Measurements from ENCODE around the gene SYNDIG1L.
A peak's percentile ranks its signal among the peaks of the same experiment; 100 is the strongest.
"Not testable (repeated sequence)": the region's sequence is repeated elsewhere in the genome, so short reads cannot be mapped to it uniquely, and the experiment has no call there.

The SYNDIG1L gene

DNA sequence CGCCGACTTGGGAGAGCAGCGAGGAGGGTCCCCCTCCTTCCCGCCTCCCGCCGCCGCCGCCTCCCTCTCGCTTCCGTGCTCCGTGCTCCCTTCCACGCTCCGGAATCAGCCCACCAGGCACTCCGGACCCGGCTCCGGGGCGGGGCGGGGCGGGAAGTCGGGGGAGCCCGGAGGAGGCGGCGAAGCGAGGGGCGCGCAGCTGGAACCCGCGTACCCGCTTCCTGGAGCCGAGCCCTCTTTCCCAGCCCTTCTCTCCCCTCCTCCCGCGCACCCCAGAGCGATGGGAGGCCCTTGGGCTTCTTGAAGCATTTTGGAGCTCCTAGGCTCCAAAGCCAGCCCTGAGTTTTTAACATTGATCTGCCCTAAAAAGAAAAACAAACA is at the start of gene SYNDIG1L:
Gene SYNDIG1L, minus strand, starts transcription at position 9 of the 381 bp plus-strand sequence. CDS start 16,466 bp downstream, outside the sequence.
- no peak for DNase-seq (ENCODE audit: low spot score)

DNA sequence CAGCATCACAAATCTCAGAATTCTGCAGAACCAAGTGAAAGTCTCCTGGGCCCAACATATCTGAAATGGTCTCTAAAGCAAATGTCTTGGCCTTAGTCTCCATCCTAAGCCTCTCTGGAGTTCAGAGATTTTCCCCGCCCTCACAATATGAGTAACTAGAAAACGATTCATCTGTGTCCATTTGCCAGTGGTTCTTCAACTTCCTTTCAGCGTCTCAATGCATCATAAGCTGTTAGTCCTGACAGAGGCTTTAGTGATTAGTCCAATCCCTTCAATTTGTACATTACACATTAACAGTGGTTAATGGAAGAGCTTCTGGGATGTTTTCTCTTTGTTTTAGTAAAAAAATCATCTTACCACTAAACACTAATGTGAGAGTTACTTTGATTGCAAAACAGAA is 49.7 kb upstream of the SYNDIG1L start:
- DNase-seq (ENCODE audit: low spot score), result no peak

DNA sequence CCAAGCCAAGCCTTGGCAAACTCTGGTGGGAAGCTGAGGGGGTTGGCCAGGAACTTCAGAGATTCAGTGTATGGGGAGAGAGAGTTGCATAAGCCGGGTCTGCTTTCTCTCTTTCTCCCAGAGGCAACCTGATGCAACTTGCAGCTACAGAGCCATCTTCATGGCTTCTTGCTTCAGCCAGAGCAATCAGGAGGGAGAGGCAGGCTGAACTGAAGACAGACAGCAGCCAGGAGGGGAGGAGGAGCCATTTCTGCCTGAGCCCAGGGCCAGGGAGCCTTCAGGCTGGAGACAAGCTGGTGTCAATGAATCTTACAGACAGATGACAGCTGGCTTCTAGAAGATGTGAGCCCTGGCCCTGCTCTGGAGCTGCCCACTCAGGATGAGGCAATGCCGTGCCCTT is 48.4 kb upstream of the SYNDIG1L start:
- no peak for DNase-seq (ENCODE audit: low spot score)

DNA sequence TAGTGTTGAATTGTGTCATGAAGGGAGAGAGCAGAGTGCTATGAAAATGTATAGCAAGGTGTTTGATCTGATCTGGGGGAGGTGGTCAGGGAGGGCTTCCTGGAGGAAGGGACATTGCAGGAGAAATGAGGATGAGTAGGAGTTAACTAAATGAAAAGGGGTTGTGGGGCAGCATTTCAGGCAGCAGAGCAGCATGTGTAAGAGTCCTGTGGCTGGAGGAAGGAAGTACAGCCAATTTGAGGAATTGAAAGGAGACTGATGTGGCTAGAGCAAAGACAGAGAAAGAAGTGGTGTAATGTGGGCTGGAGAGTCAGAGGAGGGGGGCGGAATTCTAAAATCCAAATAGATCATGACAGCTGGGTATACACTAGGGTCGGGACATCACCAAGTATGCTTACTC is 46.6 kb upstream of the SYNDIG1L start:
- DNase-seq (ENCODE audit: low spot score), result no peak

DNA sequence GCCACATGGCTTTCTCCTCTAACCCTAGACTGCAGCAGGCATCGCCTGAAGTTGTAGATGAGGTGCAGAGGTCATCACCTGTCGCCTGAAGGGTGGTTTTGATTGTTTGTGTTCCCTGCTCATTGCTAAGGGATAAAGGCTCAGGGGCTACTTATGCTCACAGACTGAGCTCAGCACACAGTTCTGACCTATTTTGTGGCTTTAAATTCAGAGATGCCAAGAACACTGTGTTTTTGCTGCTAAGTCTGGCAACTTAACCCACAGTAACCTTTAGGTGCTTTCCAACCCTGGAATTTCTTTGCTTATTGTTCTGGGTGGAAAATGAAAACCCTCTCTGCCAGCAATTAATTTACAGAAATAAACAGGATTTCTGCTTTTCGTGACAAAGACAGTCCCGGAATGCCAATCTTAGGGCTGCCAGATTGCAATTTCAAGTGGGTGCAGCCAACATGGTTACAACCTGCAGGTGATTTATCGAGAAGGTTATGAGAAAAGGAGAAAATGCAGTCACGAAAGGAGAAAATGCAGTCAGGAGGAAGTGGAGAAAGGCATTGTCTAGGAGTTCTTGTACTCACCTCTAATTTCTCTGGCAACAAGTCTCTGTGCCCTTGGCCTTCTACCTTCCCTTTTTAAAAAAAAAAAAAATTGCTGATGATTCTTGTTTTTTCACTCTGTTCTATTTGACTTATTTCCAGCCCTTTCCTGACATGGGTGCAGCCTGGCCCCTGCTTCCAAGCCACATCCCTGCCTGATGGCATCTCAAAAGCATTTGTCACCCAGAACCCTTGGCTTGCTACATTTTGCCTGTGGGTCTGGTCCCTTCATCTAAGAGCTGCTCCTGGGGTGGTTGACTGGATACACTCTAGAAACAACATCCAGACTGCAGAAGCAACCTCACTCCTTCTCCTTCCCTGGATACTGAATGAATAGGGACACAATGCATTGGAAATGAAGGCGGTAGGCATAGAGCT is 43.8 kb upstream of the SYNDIG1L start:
- DNase-seq (ENCODE audit: low spot score), result no peak

DNA sequence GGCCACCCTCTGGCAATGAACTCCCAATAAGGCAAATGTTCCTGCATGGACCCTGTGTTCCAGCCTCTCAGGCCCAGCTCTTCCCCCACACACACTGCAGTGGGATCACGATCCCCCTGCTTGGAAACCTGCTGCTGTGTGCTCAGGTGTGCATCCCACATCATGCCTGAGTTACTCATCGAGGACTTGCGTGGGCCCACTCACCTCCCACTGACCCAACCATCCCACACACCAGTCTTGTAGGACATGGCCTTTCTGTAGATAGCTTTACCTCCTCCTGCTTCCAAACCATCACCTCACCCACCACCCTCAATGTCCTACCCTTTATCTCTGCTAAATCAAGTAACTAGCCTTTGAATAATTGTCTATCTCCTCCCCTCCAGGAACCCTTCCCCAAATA is 42.5 kb upstream of the SYNDIG1L start:
- DNase-seq (ENCODE audit: low spot score), result no peak

DNA sequence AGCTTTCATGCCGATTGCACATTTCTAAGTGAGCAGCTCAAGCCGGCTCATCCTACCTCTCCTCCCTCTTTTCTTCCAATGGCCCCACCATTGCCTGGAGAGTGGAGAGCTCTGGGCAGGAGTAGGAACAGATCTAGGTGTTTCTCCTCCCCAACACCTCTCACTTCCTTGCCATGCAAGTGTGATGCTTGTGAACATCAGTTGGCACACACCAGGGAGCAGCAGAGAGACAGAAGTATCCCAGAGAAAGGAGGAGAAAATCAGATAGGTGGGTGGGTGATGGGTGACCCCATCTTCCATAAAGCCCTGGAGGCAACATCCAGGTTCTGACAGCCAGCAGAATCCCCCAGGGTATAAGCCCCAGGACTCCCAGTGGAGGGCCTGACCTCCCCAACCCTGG is 39.3 kb upstream of the SYNDIG1L start:
- no peak for DNase-seq (ENCODE audit: low spot score)

DNA sequence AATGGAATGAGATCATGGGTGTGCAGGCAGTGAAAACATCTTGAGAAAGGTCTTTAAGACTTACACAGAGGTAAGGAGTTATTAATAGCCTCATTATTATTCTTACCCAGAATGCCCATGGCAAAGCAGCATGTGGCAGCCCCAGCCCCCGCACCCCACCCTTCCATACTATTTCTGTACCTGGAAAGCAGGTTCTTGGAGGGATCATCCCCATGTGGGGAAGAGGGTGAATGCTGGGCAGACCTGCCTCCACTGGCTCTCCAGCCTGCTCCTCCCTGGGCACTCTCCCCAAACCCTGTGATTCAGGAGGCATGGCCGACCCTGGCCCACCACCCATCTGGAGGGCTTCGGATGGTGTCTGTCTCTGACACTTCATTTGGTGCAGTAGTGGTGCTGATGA is 38.8 kb upstream of the SYNDIG1L start:
- DNase-seq (ENCODE audit: low spot score), result no peak

DNA sequence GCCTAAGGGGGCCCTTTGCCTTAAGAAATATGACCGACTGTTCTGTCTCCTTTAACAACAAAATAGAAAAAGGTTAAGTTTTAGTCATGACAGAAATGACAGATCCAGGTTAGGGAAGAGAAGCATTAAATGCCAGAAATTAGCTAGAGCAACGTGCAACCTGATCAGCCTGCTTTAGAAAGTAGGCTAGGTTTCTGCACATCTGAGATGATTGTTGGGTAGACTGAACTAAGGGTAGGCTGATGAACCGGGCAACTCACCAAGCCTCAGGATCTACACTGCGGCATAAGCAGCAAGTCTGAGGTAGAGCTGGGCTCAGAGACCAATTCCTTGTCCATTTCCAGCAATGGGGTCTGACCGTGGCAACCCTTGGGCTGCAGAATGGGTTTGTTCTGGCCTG is 37.7 kb upstream of the SYNDIG1L start:
- DNase-seq (ENCODE audit: low spot score), result no peak

DNA sequence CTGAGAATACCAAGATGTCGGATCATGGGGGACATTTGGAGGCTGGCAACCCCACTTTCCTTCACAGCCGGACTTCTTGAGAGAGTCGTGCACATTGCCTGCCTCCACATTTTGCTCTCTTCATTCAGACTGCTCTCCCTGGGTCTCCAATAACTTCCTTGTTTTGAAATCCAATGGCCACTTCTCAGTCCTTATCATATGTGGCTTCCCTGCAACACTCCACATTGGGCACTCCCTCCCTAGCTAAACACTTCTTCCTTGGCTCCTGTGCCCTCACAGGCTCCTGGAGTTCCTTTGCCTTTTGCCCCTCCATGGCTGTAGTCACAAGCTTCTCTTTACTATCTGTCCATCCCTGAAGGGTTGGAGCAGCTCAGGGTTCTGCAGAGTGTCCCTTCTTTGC is 37.0 kb upstream of the SYNDIG1L start:
- no peak for DNase-seq (ENCODE audit: low spot score)

DNA sequence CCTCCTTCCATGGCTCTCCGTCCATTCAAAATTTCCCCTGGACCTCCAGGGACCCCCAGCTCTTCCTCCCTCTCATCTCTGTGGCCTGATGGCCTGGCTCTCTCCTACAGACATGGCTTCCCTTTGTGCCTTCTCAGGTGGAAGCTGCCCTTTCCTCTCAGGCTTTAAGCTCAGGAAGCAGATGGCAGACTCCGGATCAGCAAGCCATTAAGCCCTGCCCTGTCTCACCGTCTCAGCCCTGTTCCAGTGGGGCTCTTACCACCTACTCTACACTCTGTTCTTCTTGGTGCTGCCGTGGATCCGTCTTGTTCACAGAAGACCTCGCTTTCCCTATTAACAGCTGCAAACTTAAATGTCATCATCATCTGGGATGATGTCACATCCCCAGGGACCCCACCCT is 34.0 kb upstream of the SYNDIG1L start:
- DNase-seq (ENCODE audit: low spot score), result peak; percentile 81

DNA sequence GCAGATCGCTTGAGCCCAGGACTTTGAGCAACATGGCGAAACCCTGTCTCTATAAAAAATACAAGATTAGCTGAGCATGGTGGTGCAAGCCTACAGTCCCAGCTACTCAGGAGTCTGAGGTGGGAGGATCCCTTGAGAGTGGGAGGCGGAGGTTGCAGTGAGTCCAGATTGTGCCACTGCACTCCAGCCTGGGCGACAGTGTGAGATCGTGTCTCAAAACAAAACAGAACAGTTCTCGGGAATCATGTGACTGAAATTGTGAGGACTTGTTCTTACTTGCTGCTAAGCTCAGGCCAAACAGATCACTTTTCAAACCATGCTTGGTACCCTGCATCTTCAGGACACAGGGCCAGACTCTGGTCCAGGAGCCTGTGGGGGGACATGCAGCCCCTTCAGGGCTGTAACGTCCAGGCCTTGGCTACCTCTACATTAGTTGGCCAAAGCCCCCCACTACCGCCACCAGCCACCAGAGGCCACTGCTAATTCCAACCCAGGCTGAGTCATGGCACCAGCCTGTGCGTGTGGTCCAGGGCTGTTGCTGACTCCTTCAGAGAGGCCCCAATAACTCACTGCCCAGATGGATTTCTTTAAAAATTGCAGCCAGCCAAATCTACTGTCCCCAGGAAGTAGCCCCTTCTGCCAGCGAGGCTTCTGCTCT is 33.4 kb upstream of the SYNDIG1L start:
- peak; percentile 78 for DNase-seq (ENCODE audit: low spot score)

DNA sequence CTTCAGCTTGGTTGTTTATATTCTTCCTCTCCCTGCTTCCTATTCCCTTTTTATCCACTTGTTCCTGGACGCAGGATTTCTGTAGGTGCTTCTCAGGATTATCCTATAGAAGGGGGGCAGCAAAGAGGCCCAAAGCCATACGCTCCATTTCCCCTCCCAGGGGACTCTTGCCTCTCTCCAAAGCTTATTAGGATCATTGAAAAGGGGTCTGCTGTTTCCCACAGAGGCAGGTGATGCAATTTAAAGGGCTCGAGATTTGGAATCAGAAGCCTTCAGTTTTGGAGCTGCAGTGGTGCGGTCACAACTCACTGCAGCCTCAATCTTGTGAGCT is 31.5 kb upstream of the SYNDIG1L start:
- DNase-seq (ENCODE audit: low spot score), result peak; percentile 69

DNA sequence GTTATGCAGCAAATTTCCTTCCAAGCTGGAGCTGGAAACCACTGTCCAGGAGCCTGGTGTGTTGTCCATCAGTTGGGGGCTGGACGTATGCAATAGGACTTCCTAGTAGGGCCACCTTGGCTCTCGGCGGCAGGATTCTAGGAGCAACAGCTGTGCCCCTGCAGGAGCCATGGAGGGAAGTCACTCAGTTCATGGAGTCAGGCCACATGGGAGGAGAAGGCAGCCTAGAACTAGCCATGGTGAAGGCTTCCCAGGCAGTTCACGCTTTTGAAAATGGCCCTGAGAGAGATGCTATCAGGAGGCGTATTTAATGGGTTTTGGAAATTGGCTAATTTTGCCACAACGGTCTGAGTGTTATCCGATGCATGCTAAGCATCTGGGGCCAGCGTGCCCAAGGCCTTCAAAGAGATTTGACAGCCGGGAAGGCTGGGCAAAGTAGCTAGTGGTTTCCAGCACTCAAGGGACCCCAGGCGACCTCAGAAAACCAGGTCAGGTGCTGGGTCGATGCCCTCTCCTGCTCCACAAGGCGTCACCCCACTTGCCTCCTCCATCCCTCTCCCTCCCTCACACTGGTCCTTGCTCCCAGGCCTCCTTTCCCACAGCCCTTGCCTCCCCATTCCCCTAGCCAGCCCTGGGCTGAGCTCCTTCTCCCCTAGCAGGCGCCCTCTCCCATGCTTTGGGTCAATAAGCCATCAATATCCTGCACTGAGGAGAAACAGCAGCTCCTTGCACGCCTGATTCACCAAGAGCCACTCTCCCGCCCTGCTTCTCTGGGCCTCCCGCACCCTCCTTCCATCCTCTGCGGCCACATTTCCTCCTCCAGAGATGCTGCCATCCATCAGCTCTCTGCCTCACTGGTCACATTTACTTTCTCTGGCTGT is 30.9 kb upstream of the SYNDIG1L start:
- no peak for DNase-seq (ENCODE audit: low spot score)

DNA sequence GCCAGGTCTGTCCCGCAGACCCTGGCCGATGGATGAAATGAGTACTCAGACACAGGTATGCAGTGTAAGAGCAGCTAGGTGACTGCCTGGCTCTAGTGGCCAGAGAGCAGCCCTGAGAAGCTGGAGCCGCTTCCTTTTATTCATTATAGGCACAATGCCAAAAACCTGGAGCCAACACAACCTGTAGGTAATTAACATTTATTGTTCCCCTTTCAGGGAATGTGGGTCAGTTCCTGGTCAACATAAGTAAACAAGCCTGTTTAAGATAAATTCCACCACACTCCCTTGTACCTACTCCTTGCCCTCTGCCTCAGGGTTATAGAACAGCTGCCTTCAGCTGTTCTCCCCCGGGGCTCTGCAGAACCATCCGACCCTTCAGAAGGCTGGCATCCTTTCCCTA is 28.4 kb upstream of the SYNDIG1L start:
- DNase-seq (ENCODE audit: low spot score), result not testable (repeated sequence)

DNA sequence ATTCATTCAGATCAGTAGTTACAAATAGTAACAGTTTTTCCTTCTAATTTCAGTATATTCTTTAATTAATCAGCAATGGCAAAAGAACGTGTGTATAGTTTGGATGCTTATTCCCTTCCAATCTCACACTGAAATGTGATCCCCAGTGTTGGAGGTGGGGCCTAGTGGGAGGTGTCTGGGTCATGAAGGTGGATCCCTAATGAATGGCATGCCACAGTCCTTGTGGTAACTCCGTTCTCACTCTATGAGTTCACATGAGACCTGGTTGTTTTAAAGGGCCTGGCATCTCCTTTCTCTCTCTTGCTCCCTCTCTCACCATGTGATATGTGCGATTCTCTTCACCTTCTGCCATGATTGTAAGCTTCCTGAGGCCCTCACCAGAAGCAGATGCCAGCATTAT is 18.9 kb upstream of the SYNDIG1L start:
- no peak for DNase-seq (ENCODE audit: low spot score)

DNA sequence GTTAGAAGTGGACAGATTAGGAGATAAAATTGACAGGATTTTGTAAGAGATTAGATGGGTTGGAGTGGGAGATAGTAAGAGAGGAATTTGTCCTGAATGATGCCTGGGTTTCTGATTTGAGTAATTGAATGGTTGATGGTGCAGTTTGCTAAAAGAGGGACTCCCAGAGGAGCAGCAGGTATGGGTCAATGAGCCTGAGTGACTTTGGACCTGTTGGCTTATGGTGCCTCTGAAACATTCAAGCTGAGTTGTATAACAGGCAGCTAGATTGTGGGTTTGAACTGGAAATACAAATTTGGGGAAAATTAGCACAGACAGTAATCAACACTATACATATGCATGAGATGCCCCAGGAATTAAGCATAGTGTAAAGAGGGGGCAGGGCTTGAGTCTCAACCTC is 16.7 kb upstream of the SYNDIG1L start:
- DNase-seq (ENCODE audit: low spot score), result no peak

DNA sequence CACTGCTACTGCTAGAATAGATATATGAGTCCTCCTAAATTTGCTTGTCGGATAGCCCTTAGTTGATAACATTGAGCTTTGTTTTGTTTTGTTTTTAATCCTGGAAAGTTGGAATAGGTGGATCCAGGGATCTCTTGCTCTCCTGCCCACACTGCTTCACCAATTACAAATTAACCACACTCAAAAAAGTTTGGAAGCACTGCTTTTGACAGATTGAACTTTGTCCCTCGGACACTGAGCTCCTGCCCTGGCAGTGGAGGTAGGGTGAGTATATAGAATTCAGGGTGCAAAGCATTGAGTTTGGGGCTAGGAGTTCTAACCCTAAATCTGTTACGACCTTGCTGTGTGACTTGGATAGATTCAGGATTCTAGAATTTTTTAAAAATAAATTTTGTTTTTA is 15.1 kb upstream of the SYNDIG1L start:
- DNase-seq (ENCODE audit: low spot score), result no peak

DNA sequence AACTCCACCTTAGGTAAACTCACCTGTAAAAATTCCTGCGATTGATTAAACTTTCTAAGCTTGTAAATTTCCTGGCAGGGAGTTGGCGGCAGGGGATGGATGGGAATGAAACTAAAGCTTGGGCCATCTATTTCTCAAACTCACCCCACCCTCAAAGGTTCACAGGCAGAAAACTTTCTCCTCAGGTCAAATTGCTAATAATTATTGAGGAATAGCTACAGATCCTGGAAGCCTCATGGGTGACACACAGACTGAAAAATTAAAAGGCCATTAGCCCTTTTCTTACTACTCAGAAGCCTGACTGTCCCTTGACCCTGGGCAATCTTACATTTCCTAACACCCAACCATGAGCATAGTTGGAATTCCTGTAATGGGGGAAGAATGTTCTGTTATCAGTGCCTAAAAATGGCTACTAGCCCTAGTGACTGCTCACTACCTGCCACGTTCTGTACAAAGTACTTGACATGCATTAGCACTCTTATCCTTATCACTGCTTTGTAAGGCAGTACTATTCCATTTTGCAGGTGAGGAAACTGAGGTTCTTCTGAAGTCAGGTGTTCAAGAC is 12.4 kb upstream of the SYNDIG1L start:
- no peak for DNase-seq (ENCODE audit: low spot score)

DNA sequence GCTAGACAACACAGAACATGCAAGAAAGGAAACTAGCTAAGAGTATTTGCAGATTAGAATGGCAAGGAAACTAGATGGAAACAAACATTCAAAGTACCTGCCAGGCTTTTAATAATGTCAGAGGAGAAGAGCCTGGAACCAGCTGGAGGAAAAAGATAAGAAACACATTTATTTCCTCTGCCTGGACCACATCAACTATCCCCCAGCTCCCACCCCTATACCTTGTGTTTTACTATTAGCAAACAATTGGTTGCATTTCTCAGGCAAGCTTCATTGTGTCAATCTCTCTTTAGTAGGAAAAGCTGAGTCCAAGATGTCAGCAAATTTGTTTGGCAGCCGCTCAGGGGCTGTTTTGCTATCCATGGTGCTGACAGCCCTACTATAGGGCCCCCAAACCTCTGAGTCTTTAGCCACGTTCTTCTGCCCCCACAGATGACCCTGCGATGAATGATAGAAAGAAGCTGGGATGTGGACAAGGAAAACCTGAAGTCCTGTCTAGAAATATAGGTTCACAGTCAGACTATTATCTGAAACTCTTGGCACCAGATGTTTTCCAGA is 11.6 kb upstream of the SYNDIG1L start:
- no peak for DNase-seq (ENCODE audit: low spot score)

DNA sequence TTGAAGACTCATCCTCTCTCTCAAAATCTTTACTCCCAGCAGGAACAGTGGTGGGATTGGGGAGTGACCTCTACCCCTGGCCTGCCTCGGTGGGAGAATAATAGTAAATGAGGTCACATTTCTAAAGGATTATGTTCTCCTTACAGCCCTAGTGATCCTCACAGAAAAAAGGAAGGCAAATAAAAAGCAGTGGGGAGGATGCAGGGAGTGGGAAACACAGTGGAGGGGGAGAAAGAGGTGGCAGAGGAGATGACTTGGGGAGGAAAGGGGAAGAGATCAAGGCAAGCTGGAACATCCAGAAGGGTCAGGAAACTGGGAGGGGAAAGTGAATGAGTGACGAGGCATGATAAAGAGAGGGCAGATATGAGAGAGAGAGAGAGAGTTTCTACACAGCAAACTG is 8.3 kb upstream of the SYNDIG1L start:
- DNase-seq (ENCODE audit: low spot score), result no peak

DNA sequence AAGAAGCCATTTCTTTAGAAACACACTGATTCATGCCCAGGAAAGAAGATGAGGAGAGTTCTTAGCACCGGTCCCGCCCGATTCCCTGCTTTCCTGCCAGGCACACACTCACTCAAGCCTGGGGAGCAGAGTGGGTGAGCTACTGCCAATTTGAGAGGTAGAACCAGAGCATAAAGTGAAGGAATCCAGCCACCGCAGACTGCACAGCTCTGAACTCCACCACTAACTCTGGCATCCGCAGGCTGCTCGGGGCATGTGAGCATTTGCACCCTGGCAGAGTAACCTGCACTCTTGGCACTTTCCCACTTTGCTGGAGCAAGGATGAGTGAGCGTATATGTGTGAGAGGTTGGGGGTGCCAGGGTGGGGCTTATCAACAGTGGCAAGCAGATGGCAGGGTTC is 4.0 kb upstream of the SYNDIG1L start:
- DNase-seq (ENCODE audit: low spot score), result no peak
